ENCODE data around the gene BPIFB1.

DNA sequence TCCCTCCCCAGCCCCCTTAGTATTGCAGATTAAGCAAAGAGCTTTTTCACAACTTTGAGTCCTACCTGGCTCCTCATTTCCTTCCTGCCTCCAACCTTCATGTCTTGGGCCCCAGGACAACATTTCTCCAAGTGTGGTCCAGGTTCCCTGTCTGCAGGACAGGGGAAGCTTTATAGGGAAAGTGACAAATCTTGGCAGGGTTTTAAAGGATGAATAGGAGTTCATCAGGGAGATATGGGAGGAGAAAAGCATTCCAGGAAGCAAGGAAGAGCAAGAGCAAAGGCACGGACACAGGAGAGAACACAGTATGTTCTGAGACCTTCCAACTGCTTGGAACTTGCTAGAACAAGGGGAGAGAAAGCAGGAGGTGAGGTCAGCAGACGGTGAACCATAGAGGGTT lies 1.9 kb downstream of the BPIFB1 start:
- TF ChIP-seq, protein P1, sequence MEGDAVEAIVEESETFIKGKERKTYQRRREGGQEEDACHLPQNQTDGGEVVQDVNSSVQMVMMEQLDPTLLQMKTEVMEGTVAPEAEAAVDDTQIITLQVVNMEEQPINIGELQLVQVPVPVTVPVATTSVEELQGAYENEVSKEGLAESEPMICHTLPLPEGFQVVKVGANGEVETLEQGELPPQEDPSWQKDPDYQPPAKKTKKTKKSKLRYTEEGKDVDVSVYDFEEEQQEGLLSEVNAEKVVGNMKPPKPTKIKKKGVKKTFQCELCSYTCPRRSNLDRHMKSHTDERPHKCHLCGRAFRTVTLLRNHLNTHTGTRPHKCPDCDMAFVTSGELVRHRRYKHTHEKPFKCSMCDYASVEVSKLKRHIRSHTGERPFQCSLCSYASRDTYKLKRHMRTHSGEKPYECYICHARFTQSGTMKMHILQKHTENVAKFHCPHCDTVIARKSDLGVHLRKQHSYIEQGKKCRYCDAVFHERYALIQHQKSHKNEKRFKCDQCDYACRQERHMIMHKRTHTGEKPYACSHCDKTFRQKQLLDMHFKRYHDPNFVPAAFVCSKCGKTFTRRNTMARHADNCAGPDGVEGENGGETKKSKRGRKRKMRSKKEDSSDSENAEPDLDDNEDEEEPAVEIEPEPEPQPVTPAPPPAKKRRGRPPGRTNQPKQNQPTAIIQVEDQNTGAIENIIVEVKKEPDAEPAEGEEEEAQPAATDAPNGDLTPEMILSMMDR (IDR thresholded peaks at IDR 0.05; ENCODE audit: low read depth, low read length) = no peak
- no peak for TF ChIP-seq EZH2phosphoT487 (IDR thresholded peaks at IDR 0.05; ENCODE audit: low read depth)

All from OCI-LY3 (cell line).